Right lobe of liver (tissue), 6 donors: Measurements from ENCODE around the gene EVI5. TPM values are rescaled to one million over a fixed set of nuclear protein-coding genes. Genes with fewer than 3 reads are reported as not detected.

Experiments
- ATAC-seq, 4 donors: fragments of 200-7000 bp; cut with Tn5 transposase; one replicate each; pipeline ENCODE4 v1.9.1; 2020; ENCODE audit warnings: mild to moderate bottlenecking in 4 of 4, moderate library complexity in 4 of 4
- DNase-seq, 3 donors: peaks; one replicate each; pipeline ENCODE4 v3.0.0-alpha.2; 2020
- H3K27ac ChIP-seq, 3 donors: fragments of 200-600 bp; one replicate each; pipeline ENCODE4 v1.8.0; 2022
- H3K27me3 ChIP-seq, 2 donors: fragments of 200-600 bp; one replicate each; pipeline ENCODE4 v1.8.0; 2022
- H3K36me3 ChIP-seq, 4 donors: fragments of 200-600 bp; sonication (generic) in 1 of 4; one replicate each; pipeline versions ENCODE4 v1.5.1 to v1.8.0; 2017 to 2022; ENCODE audit warnings: control low read depth in 1 of 4
- H3K4me1 ChIP-seq, 4 donors: fragments of 200-600 bp; sonication (generic) in 1 of 4; one replicate each; pipeline versions ENCODE4 v1.5.1 to v1.8.0; 2017 to 2022; ENCODE audit warnings: control low read depth in 1 of 4
- H3K4me3 ChIP-seq, 3 donors: fragments of 200-600 bp; one replicate each; pipeline ENCODE4 v1.8.0; 2022
- H3K9me3 ChIP-seq, 4 donors: fragments of 200-600 bp; sonication (generic) in 1 of 4; one replicate each; pipeline versions ENCODE4 v1.5.1 to v1.8.0; 2017 to 2022; ENCODE audit warnings: control low read depth in 1 of 4
- CTCF ChIP-seq, 4 donors: fragments of 200-600 bp in 3 of 4; fragments of 450-650 bp in 1 of 4; IDR thresholded peaks; one replicate each; pipeline versions ENCODE4 v1.5.1 to v1.8.0; 2016 to 2022; ENCODE audit warnings: antibody characterized with exemption in 4 of 4, mild to moderate bottlenecking in 2 of 4
- POLR2A ChIP-seq: fragments of 450-650 bp; IDR thresholded peaks from one replicate; pipeline ENCODE4 v1.6.1; 2017; ENCODE audit warnings: antibody characterized with exemption, mild to moderate bottlenecking
- WGBS: methylation state at CpG from one replicate; pipeline ENCODE4 v1.1.6; 2018; ENCODE audit warnings: low coverage, low lambda C conversion rate; ENCODE audit not compliant: insufficient coverage; ENCODE audit errors: missing lambda C conversion rate; 5-methylcytosine and 5-hydroxymethylcytosine counted together
- intact Hi-C, 2 donors: fragments of 100-400 bp; cut with DNase I; formaldehyde crosslinking; loops; one replicate each; pipeline versions ENCODE4 v1.11.2 to v1.14.1; 2022
- total RNA-seq, 6 experiments: library from RNA; depleted of rRNA in 2 of 6; stranded (reverse); fragments of >200 nt in 2 of 6; fragmentation: NEBNext Ultra II Directional in 3 of 6; extraction: Animal tissue kit (Norgen Biotek cat#: 25700) in 3 of 6; gene quantifications; one replicate each; pipeline versions ENCODE4 v1.1.0 to v1.2.4, GENCODE V29; 2016 to 2023
- donor health status: DM: no; HTN: yes; CAD: no.
- donor health status: DM: no; HTN: no; CAD: no.
- donor health status: DM: no; HTN: no; CAD: no.
- donor health status: DM: no; HTN: yes; CAD: no.
- donor health status: DM: no; HTN: yes; CAD: no.

EVI5 gene
- total RNA-seq, 6 experiments from 2014 or later: 12.8 to 27.7 (median 19.0) TPM

- DNase-seq: no peak
- Histone ChIP-seq H3K9me3 (no peaks in the 10 kb centered on the region), H3K4me3 (no peak overlapping the region), H3K27ac (no peak overlapping the region), H3K36me3 (no peaks in the 10 kb centered on the region), H3K4me1 (no peaks in the 10 kb centered on the region), H3K27me3 (no peaks in the 10 kb centered on the region)
- WGBS: 82% methylated on average over 1 of the region's 1 CpG
- ATAC-seq: no peak
- intact Hi-C loops: no loop called here
- TF ChIP-seq POLR2A (no peak), CTCF (IDR thresholded peaks at IDR 0.05) (no peak)
Measured at GRCh38 chr1:92754000-92754718, 30.7 kb downstream of the EVI5 start.

- Histone ChIP-seq H3K27ac (no peak overlapping the region), H3K27me3 (no peaks in the 10 kb centered on the region), H3K4me1 (no peaks in the 10 kb centered on the region), H3K9me3 (no peaks in the 10 kb centered on the region), H3K4me3 (no peak overlapping the region), H3K36me3 (no peaks in the 10 kb centered on the region)
- WGBS: 64% methylated on average over 3 of the region's 3 CpGs
- no peak for TF ChIP-seq CTCF (IDR thresholded peaks at IDR 0.05)
- no peak for TF ChIP-seq POLR2A
- DNase-seq (no peak), ATAC-seq (no peak)
- intact Hi-C loops: no loop called here
Measured at GRCh38 chr1:92752719-92753118, 32.2 kb downstream of the EVI5 start.

- peak in 1 of 3 donors; percentile 49 for DNase-seq
Measured at GRCh38 chr1:92749024-92749634, 35.8 kb downstream of the EVI5 start.

GRCh38 chr1:92748138-92748537 is 36.8 kb downstream of the EVI5 start:
- no peak overlapping the region for H3K27ac ChIP-seq
- DNase-seq (no peak), ATAC-seq (no peak)
- no peak for TF ChIP-seq CTCF (IDR thresholded peaks at IDR 0.05)
- no peak for TF ChIP-seq POLR2A
- no peaks in the 10 kb centered on the region for H3K27me3 ChIP-seq
- no peaks in the 10 kb centered on the region for H3K9me3 ChIP-seq
- H3K36me3 ChIP-seq: no peaks in the 10 kb centered on the region
- no peaks in the 10 kb centered on the region for H3K4me1 ChIP-seq
- WGBS: 92% methylated on average over 3 of the region's 3 CpGs
- H3K4me3 ChIP-seq: no peak overlapping the region
- intact Hi-C loops: no loop called here

More at GRCh38 chr1:92749024-92749634, 35.8 kb downstream of the EVI5 start:
- H3K27ac ChIP-seq: no peak overlapping the region
- 40% methylated on average over 1 of the region's 1 CpG for WGBS
- no peaks in the 10 kb centered on the region for H3K36me3 ChIP-seq
- intact Hi-C loops: no loop called here
- no peak overlapping the region for H3K4me3 ChIP-seq
- H3K4me1 ChIP-seq: no peaks in the 10 kb centered on the region
- H3K27me3 ChIP-seq: no peaks in the 10 kb centered on the region
- TF ChIP-seq CTCF (IDR thresholded peaks at IDR 0.05): peak; percentile 63 to 74 (median 71)
- TF ChIP-seq POLR2A: no peak
- peak; percentile 90 to 93 (median 92) for ATAC-seq
- no peaks in the 10 kb centered on the region for H3K9me3 ChIP-seq
